GM19452 (cell line): ENCODE data around the gene ERBB4.

Experiments
- ATAC-seq: cut with Tn5 transposase; IDR thresholded peaks from one replicate; pipeline ENCODE4 v1.9.1; 2021; ENCODE audit not compliant: unreplicated experiment

Gene ERBB4

DNA sequence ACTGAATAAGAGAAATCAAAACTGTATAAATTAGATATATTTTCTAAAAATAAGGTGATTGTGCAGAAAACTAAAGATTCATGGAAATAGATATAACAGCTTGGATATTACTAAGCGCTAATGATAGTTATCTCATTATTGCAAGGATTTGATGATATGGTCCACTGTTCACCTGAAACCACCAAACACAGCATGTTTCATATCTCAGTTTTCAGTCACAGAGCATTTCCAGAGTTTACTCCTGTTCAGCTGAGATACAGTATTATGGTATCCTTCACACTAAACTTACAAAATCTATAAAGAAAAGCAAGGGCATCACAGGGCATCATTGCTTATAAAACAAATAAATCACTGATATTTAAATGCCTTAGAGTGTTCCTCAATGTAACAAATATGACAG, 591.6 kb downstream of the ERBB4 start:
- no peak for ATAC-seq

DNA sequence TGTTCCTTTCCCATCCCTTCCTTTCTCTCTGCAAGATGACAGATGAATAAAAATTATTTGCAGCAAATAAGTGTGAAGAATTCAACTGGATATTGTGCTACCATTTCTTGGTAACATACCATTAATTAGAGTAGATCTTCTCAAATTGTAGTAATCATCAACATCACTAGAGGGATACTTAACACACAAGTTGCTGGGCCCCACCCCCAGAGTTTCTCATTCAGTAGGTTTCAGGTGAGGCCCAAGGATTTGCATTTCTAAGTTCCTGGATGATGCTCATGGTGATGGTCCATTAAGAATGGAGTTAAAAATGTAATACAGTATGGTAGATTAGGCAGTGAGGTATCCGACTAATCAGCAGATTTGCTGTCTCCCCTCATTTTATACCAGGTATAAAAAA, 594.0 kb downstream of the ERBB4 start:
- ATAC-seq = no peak

DNA sequence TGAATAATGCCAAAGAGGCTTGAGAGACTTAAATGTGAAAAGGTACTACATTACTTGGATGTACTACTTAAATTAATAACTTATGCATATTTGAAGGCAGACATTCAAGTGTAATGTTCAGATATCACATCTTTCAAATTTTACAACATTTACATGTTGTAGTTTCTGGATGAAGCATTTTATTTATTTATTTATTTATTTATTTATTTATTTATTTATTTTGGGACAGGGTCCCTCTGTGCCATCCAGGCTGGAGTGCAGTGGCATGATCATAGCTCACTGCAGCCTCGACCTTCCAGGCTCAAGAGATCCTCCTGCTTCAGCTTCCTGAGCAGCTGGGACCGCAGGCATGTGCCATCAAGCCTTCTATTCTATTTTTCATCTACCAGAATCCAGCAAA, 596.4 kb downstream of the ERBB4 start:
- no peak for ATAC-seq

DNA sequence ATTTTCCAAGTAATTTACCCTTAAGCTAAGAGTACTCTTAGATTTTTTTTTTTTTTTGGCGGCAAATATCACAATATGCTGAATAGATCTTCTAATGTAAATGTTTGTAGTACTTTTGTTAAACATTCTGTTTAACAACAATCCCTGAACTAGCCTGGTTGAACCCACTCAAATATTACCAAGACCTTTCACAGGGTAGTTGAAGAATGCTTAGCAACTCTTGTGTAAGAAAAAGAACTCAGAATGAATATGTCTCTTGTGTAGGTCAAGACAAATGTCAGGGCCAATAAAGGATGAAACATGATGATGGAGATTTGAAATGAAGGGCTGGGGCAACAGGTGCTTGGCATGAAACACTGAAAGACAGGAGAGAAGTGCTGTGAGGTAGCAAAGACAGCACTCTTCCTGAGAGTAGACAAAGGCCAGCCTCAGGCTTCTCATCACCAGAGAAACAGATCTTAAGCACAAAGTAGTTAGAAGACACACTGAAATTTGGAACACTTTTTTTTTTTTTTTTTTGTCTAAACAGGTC, 597.3 kb downstream of the ERBB4 start:
- ATAC-seq = no peak

DNA sequence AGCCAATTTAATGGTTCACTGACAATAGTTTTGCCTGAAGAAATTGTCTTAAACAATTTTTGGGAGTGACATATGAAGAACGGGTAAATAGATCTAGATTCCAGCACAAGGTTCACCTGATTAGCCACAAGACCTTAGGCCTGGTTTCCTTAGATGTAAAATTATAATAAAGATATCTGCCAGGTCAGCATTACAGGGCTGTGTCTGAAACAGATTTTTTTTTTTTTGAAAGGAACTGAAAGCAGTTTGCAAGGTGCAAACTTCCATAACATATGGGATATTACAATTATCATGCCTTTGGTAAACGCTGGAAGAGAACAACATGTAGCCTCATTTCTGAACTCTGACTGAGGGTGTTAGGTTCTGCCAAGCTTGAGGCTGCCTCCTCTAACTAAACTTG, 599.4 kb downstream of the ERBB4 start:
- no peak for ATAC-seq

DNA sequence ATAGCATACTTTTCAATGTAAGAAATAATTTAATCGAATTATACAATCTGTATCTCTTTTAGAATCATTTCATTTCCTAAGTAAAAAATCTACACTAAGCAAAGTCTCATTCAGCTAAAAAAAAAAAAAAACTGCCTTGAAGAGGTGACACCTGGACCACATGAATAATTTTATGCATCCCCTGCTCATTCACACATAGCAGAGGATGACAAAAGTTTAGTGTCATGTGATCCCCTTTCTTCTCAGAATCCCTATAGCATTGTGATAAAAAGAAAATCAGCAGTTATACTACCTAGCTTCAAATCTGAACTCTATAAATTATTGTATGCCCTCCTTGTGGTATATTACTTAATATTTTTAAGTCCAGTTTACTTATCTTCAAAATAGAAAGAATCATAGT, 603.8 kb downstream of the ERBB4 start:
- ATAC-seq = no peak

- no peak for ATAC-seq
Measured at GRCh38 chr2:211931314-211931713, 607.3 kb downstream of the ERBB4 start.

GRCh38 chr2:211930331-211930730, 608.3 kb downstream of the ERBB4 start:
- peak; percentile 69 for ATAC-seq

GRCh38 chr2:211928201-211928600, 610.4 kb downstream of the ERBB4 start:
- ATAC-seq = no peak

DNA sequence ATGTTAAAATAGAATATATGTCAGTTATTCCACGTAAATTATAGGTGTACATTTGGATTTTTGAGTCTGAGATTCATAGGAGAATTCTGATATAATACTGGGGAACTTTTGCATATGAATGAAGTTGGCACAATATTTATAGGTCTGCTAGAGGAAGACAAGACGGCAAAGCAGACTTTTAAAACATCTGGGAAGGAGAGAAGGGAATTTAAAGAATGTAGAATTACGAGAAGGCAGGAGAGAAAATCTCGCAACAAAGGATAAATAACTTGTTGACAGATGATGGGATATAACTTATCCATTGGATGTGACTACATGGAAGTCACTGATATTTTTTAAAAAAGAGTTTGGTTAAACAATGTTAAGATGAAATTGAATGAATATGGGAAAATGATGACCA, 615.6 kb downstream of the ERBB4 start:
- no peak for ATAC-seq

DNA sequence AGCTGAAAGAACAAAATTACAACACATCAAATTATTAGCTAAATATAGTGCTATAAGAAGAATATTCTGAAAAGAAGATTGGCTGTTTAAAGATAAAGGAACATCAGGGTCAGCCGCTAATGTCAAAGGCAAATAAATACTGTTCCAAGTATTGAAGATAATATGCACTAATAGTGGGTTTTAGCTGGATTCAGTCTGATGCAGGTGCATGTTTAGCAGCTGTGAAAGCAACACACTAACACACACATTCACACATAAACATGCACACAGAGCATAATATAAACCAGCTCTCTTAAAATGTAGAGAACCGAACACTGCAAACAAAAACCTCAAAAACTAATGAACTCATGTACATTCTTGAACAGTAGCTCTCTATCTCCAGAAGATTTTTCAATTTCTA, 634.6 kb downstream of the ERBB4 start:
- ATAC-seq = no peak

DNA sequence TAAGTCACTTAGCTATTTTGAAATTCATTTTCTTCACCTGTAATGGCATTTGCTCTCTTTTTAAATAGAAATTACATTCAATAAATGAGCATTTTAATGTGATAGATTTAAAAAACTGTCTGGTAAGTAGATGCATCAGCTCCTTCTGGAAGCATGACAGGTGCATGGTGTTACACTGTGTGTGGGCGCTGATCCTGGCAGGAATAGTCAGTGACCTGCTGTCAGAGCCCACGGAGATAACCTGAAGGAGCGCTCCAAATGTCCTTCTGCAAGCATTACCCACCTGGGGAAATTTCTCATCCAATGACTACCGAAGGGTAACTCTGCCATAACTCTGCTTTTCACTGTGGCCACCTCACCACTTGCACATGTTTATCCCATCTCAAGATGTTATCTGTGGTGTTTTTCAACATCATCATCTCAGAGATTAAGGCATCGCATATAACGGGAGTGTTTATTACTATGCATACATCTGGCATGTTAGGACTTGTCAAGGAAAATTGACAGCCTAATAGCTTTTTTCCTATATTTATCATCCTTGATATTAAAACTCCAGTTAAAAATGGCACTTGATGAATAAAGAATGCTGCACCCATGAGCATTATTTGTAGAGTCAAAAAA, 637.3 kb downstream of the ERBB4 start:
- no peak for ATAC-seq

DNA sequence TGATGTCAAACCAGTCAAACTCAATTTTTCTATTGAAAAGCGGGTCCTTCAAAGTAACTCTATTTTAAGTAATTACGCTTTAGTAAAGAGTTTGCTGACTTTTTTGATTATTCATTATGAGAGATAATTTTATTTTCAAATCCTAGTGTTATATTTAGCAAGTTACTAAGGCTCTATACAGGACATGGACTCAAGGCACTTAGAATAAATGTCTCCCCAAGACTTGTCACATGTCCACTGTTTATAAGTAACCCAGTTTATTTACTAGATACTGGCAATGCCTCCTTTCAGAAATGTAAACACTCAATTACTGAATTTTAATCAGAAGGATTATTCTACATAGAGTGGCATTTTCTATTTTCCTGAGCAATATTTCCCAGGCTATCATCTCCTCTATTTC, 638.1 kb downstream of the ERBB4 start:
- ATAC-seq = no peak

- ATAC-seq = no peak
Measured at GRCh38 chr2:211900000-211900399, 638.6 kb downstream of the ERBB4 start.

GRCh38 chr2:211898702-211899101, 639.9 kb downstream of the ERBB4 start:
- ATAC-seq = no peak

DNA sequence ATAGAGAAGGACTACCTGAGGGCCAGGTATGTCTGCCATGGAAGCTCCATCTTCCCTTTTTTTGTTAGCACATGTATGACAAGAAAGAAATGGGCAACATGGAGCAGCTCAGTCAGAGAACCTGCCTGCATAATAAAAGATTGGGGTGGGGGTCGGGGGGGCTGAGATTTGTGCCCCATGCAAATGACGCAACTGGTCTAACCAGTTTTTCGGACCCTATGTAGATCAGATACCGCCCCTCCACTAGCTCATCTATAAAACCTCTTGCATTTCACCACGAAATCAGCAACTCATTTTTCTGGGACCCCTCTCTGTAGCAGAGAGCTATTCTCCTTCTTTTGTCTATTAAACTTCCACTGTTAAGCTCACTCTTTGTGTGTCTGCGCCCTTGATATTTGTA, 657.2 kb downstream of the ERBB4 start:
- no peak for ATAC-seq

GRCh38 chr2:211879323-211879722, 659.3 kb downstream of the ERBB4 start:
- ATAC-seq = no peak

DNA sequence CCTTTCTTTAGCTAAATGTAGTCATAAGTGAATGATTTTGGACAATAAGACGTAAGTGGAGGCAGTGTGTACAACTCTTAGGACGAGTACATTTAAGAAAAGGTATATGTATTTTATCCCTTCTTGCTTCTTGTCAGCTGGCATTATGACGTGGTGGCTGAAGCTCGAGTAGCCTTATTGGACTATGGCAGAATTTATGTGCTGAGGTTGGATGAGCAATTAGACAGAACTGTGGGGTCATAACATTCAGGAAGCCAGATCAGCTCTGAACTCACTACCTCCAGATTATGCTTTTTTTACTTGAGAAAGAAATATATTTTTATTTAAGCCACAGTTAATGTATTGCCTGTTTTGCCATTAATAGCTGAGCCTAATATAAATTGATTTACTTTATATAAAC, 661.5 kb downstream of the ERBB4 start:
- ATAC-seq = no peak

GRCh38 chr2:211875488-211875887, 663.1 kb downstream of the ERBB4 start:
- ATAC-seq = no peak

- no peak for ATAC-seq
Measured at GRCh38 chr2:211868996-211869533, 669.5 kb downstream of the ERBB4 start.

DNA sequence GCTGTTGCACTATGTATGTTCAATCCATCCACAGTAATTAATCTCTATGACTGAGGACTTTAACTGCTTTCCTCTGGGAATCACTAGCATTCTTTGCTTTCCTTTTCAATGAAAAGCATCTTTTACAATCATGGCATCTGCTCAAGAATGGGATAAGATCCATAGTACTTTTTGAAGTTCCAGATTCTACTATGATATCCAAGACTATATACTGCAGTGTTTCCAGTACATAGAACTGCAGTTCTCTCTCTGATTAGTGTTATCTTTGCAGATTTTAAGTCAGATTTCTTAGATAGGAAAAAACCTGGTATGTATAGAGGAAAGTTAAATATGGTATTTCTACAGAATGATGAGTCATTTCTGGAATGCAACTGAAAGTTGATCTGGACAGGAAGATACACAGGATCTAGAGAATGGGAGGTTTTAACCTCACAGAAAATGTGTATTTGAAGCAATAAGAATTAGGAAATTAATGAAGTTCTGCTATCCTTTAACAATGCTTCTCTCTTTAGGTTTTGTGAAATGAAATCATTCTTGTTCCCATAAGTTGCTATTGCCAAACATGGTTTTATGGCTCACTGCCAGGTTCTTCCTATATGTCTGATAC, 670.7 kb downstream of the ERBB4 start:
- peak; percentile 78 for ATAC-seq

GRCh38 chr2:211864328-211864727, 674.3 kb downstream of the ERBB4 start:
- ATAC-seq = no peak

DNA sequence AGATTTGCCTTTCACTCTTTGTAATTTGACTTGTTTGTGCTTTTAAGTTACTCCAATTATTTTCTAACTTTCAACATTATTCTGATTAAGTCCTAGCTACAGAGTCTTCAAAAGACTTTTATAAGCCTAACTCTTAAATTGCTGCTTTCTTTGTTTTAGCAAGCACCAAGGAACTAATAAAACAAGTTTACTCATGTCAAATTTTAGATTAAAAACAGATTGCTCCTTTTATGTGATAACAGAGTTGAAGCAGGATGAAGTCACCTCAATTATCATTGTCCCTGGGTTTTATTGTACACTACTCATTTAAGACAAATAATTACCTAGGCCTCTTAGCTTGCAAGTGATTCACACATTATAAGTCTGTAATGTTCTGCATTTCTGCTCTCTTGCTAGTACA, 678.4 kb downstream of the ERBB4 start:
- no peak for ATAC-seq
